Subcutaneous adipose tissue (tissue), 4 donors: Measurements from ENCODE around the gene PLSCR4. TPM values are rescaled to one million over a fixed set of nuclear protein-coding genes. Genes with fewer than 3 reads are reported as not detected.

Source experiments
- CTCF ChIP-seq: fragments of 450-650 bp; IDR thresholded peaks from one replicate; pipeline ENCODE4 v1.5.1; 2016; ENCODE audit warnings: low read depth, mild to moderate bottlenecking, control low read depth, antibody characterized with exemption, moderate library complexity
- total RNA-seq, 4 donors: library from RNA; depleted of rRNA; stranded (reverse); fragments of >200 nt; gene quantifications; one replicate each; pipeline ENCODE4 v1.1.0, GENCODE V29; 2016

The PLSCR4 gene, protein sequence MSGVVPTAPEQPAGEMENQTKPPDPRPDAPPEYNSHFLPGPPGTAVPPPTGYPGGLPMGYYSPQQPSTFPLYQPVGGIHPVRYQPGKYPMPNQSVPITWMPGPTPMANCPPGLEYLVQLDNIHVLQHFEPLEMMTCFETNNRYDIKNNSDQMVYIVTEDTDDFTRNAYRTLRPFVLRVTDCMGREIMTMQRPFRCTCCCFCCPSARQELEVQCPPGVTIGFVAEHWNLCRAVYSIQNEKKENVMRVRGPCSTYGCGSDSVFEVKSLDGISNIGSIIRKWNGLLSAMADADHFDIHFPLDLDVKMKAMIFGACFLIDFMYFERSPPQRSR
- total RNA-seq, result 100 to 1,000 TPM in 2 of 4 donors, 10 to 100 TPM in 2; 79.9 to 144 (median 103) TPM

DNA sequence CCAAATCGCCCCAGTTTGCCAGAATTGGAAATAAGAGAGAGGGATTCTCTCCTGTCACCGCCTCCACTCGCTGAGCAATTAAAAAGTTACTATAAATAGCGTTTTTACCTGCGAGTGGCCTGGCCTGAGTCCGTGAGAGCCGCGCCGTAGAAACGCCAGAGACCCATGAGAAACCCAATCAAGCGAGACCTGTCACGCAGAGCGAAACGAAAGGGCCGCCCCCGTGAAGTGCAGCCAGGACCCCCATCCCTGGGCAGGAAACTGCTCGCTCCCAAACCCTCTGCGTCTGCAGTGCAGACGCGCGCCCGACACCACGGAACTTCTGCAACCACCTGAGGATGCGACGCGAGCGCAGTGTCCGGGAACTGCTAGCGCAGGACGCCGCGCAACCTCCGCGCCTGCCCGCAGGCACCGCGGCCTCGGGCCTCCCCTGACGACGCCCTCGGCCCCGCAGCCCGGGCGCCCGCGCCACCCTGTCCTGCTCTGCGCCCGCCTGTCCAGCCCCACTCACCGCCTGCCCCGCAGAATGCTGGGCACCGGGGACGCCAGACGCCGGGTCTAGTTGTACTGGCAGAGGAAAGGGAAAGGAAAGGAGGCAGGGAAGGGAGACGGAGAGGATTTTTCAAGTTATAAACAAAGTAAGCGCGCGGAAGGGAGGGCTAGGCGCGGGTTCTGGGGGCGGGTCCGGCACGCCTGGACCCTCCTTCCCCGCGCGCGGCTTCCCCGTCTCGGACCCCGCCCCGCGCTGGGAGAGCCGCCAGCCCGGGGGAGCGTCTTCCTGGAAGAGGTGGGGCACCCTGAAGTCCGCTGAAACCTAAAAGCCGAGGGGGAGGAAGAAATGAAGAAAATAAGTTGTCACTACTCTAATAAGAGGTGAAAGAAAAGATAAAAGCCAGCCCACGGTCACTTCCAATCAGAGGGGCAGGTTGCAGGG lies at the start of gene PLSCR4:
PLSCR4 (minus strand) TSS at position 657 of the 934 bp plus-strand sequence. CDS start 29,034 bp downstream, outside the sequence.
- TF ChIP-seq CTCF, result no peak

DNA sequence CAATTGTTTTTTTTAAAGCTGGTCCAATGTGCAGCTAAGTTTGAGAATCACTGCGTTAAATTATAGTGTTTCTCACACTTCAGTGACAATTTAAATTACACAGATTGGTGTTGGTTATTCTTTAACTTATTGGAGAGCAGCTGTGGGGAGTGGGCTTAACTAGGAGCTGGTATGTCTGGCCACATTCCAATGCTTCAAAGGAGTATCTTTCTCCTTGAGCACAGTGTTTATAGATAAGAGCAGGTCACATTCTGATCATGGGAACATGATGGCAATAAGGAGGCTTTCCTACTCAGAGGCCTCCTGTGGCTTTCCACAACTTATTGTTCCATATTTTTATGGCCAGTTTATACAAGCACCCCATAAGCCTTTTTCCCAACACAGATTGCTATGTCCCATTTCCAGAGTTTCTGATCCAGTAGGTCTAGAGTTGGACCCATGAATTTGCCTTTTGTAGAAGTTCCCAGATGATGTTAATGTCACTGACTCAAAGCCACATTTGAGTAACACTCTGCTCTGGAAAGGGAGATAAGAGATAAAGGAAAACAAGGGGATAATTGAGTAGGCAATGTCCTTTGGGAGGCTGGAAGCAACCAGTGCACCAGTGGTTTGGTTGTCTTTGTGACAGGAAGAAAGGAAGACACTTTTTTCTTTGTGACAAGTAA lies 33.0 kb upstream of the PLSCR4 start:
- no peak for TF ChIP-seq CTCF

DNA sequence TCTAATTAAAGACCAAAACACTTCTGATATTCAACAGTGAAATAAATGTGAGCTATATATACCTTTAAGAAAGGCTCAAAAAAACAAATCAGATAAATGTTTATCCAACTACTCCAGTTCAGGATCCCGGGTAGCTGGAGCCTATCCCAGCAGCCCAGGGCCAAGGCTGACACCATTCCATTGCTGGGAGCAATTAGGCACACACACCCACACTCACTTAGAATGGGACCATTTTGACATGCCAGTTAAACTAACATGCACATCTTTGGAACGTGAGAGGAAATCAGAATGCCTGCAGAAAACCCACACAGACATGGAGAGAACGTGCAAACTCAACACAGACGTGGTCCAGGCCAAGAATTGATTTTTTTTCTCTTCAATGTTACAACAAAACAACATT lies 30.0 kb upstream of the PLSCR4 start:
- TF ChIP-seq CTCF, result no peak

GRCh38 chr3:146279951-146280350 lies 29.0 kb upstream of the PLSCR4 start:
- no peak for TF ChIP-seq CTCF

GRCh38 chr3:146279013-146279412 lies 28.1 kb upstream of the PLSCR4 start:
- no peak for TF ChIP-seq CTCF

GRCh38 chr3:146277953-146278631 lies 27.2 kb upstream of the PLSCR4 start:
- TF ChIP-seq CTCF, result no peak
